Ovary (tissue), 9 donors: ENCODE results near the gene E2F8. TPM values are rescaled to one million over a fixed set of nuclear protein-coding genes. Genes with fewer than 3 reads are reported as not detected.

Source experiments
- DNase-seq, 5 donors: peaks; one replicate each; pipeline ENCODE4 v3.0.0-alpha.2; 2019 to 2020
- H3K27ac ChIP-seq, 2 donors: fragments of 200-600 bp; one replicate each; pipeline versions ENCODE4 v1.5.1 to v1.8.0; 2019 to 2022
- H3K27me3 ChIP-seq: fragments of 200-600 bp; one replicate; pipeline ENCODE4 v1.8.0; 2022
- H3K36me3 ChIP-seq: fragments of 200-600 bp; sonication (generic); one replicate; pipeline ENCODE4 v1.5.1; 2019
- H3K4me1 ChIP-seq: one replicate; pipeline ENCODE4 v1.8.1; 2013; ENCODE audit warnings: mild to moderate bottlenecking, moderate library complexity; ENCODE audit not compliant: insufficient read depth
- H3K4me3 ChIP-seq: fragments of 200-600 bp; sonication (generic); one replicate; pipeline ENCODE4 v1.5.1; 2017
- H3K9me3 ChIP-seq, 2 donors: fragments of 200-600 bp in 1 of 2; sonication (generic) in 1 of 2; one replicate each; pipeline versions ENCODE4 v1.5.1 to v1.8.1; 2013 to 2019; ENCODE audit warnings: mild to moderate bottlenecking in 1 of 2, moderate library complexity in 1 of 2
- CTCF ChIP-seq, 3 donors: fragments of 450-650 bp in 2 of 3; fragments of 200-600 bp in 1 of 3; IDR thresholded peaks; one replicate each; pipeline versions ENCODE4 v1.5.1 to v1.8.0; 2016 to 2022; ENCODE audit warnings: antibody characterized with exemption in 3 of 3, mild to moderate bottlenecking in 1 of 3
- EP300 ChIP-seq: sonication (generic); formaldehyde crosslinking; IDR thresholded peaks from one replicate; pipeline ENCODE4 v1.6.1; 2017; ENCODE audit warnings: antibody characterized with exemption
- POLR2A ChIP-seq: fragments of 450-650 bp; IDR thresholded peaks from one replicate; pipeline ENCODE4 v1.6.1; 2017; ENCODE audit warnings: antibody characterized with exemption, mild to moderate bottlenecking, moderate library complexity
- WGBS, 3 donors: extraction: QIAGEN DNeasy Blood & Tissue Kit in 1 of 3; methylation state at CpG; one replicate each; pipeline versions ENCODE4 v1.1.5 to v1.1.7; 2013 to 2017; 5-methylcytosine and 5-hydroxymethylcytosine counted together
- intact Hi-C, 4 donors: fragments of 100-400 bp; cut with DNase I; formaldehyde crosslinking; loops; one replicate each; pipeline versions ENCODE4 v1.11.0 to v1.15.1; 2022 to 2023
- polyA plus RNA-seq, 2 donors: library from polyadenylated mRNA; stranded (reverse); fragments of 200-250 nt in 1 of 2; fragments of 350-450 nt in 1 of 2; fragmentation: Illumina TruSeq in 1 of 2; extraction: RNeasy Lipid Tissue Mini Kit (QIAGEN cat#74804) in 1 of 2; gene quantifications; one replicate each; pipeline ENCODE4 v1.2.3, GENCODE V29; 2013 to 2014
- total RNA-seq, 7 donors: library from RNA; depleted of rRNA in 2 of 7; stranded (reverse); fragments of >200 nt in 2 of 7; fragmentation: NEBNext Ultra II Directional in 3 of 7; extraction: Animal tissue kit (Norgen Biotek cat#: 25700) in 3 of 7; gene quantifications; one replicate each; pipeline versions ENCODE4 v1.1.0 to v1.2.4, GENCODE V29; 2016 to 2023
- donor health status: DM: no; HTN: no; CAD: no; lungs with moderate emphysema.
- donor health status: DM: no; HTN: no; CAD: no.
- donor health status: Bipolar disorder and iron deficiency.
- donor health status: DM: yes; HTN: yes; CAD: no.
- donor health status: DM: no; HTN: no; CAD: no.
- donor health status: DM: yes; HTN: yes; CAD: no.

The E2F8 gene
- total and polyA plus RNA-seq, 9 donors, result 0.08 to 0.80 (median 0.36) TPM; not detected in 3

GRCh38 chr11:19191530-19192169 is 49.1 kb downstream of the E2F8 start:
- no peak for DNase-seq
- 72 to 75% (median 74%) methylated on average over 7 of the region's 7 CpGs for WGBS, 3 donors
- no peaks in the 10 kb centered on the region for H3K27me3 ChIP-seq
- no peaks in the 10 kb centered on the region for H3K4me1 ChIP-seq
- no peaks in the 10 kb centered on the region for H3K36me3 ChIP-seq
- no peak overlapping the region for H3K27ac ChIP-seq
- H3K4me3 ChIP-seq, result no peak overlapping the region
- no peaks in the 10 kb centered on the region for H3K9me3 ChIP-seq
- intact Hi-C loops, result no loop called here
- TF ChIP-seq CTCF (IDR thresholded peaks at IDR 0.05), result no peak
- no peak for TF ChIP-seq EP300
- TF ChIP-seq POLR2A, result no peak

GRCh38 chr11:19187833-19188258 is 52.9 kb downstream of the E2F8 start:
- Histone ChIP-seq H3K36me3 (no peaks in the 10 kb centered on the region), H3K4me1 (no peaks in the 10 kb centered on the region), H3K27me3 (no peaks in the 10 kb centered on the region), H3K9me3 (no peaks in the 10 kb centered on the region), H3K27ac (no peak overlapping the region), H3K4me3 (no peak overlapping the region)
- intact Hi-C loops, result no loop called here
- no peak for DNase-seq
- TF ChIP-seq EP300, result no peak
- TF ChIP-seq CTCF (IDR thresholded peaks at IDR 0.05), result no peak
- WGBS, 3 donors, result 85 to 89% (median 87%) methylated on average over 9 of the region's 9 CpGs

- intact Hi-C loops, result no loop called here
- WGBS, 3 donors, result 33 to 64% (median 47%) methylated on average over 5 of the region's 5 CpGs
- H3K27ac ChIP-seq, result no peak overlapping the region
- TF ChIP-seq EP300, result no peak
- TF ChIP-seq POLR2A, result no peak
- TF ChIP-seq CTCF (IDR thresholded peaks at IDR 0.05), result no peak
- no peaks in the 10 kb centered on the region for H3K27me3 ChIP-seq
- H3K4me1 ChIP-seq, result no peaks in the 10 kb centered on the region
- no peaks in the 10 kb centered on the region for H3K36me3 ChIP-seq
- no peaks in the 10 kb centered on the region for H3K9me3 ChIP-seq
- H3K4me3 ChIP-seq, result no peak overlapping the region
- DNase-seq, result no peak
Measured at GRCh38 chr11:19187114-19187832, 53.5 kb downstream of the E2F8 start.

- intact Hi-C loops, result no loop called here
Measured at GRCh38 chr11:19185516-19186052, 55.2 kb downstream of the E2F8 start.

More at GRCh38 chr11:19185516-19186052, 55.2 kb downstream of the E2F8 start:
- 62 to 72% (median 68%) methylated on average over 6 of the region's 6 CpGs for WGBS, 3 donors
- Histone ChIP-seq H3K27me3 (no peaks in the 10 kb centered on the region), H3K4me1 (no peaks in the 10 kb centered on the region), H3K4me3 (no peak overlapping the region), H3K36me3 (no peaks in the 10 kb centered on the region), H3K9me3 (no peaks in the 10 kb centered on the region), H3K27ac (no peak overlapping the region)
- TF ChIP-seq EP300, result no peak
- TF ChIP-seq CTCF (IDR thresholded peaks at IDR 0.05), result no peak
- TF ChIP-seq POLR2A, result no peak
- no peak for DNase-seq
